Measurements from ENCODE around the gene MKRN2OS.

DNA sequence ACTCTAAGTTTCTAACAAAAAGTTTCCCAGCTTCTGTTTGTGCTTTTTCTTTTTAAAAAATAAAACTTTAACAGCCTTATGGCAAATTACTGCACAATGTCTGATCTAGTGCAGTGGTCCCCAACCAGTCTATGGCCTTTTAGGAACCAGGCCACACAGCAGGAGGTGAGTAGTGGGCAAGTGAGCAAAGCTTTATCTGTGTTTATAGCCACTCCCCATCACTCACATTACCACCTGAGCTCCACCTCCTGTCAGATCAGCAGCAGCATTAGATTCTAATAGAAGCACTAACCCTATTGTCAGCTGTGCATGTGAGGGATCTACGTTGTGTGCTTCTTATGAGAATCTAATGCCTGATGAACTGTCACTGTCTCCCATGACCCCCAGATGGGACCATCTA, 17.2 kb upstream of the MKRN2OS start:
- TF ChIP-seq YY1 (IDR thresholded peaks at IDR 0.05) (no peak), GABPA (IDR thresholded peaks at IDR 0.05 in 1 of 2, conservative IDR thresholded peaks at IDR 0.05 in 1 of 2) (no peak), RAD21 (IDR thresholded peaks at IDR 0.05) (no peak), RXRA (IDR thresholded peaks at IDR 0.05) (no peak), TAF1 (conservative IDR thresholded peaks at IDR 0.05) (no peak)
- TF ChIP-seq, protein P1, sequence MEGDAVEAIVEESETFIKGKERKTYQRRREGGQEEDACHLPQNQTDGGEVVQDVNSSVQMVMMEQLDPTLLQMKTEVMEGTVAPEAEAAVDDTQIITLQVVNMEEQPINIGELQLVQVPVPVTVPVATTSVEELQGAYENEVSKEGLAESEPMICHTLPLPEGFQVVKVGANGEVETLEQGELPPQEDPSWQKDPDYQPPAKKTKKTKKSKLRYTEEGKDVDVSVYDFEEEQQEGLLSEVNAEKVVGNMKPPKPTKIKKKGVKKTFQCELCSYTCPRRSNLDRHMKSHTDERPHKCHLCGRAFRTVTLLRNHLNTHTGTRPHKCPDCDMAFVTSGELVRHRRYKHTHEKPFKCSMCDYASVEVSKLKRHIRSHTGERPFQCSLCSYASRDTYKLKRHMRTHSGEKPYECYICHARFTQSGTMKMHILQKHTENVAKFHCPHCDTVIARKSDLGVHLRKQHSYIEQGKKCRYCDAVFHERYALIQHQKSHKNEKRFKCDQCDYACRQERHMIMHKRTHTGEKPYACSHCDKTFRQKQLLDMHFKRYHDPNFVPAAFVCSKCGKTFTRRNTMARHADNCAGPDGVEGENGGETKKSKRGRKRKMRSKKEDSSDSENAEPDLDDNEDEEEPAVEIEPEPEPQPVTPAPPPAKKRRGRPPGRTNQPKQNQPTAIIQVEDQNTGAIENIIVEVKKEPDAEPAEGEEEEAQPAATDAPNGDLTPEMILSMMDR (IDR thresholded peaks at IDR 0.05; ENCODE audit: low read depth, low read length, missing input control) = no peak
- TF ChIP-seq, protein P2, sequence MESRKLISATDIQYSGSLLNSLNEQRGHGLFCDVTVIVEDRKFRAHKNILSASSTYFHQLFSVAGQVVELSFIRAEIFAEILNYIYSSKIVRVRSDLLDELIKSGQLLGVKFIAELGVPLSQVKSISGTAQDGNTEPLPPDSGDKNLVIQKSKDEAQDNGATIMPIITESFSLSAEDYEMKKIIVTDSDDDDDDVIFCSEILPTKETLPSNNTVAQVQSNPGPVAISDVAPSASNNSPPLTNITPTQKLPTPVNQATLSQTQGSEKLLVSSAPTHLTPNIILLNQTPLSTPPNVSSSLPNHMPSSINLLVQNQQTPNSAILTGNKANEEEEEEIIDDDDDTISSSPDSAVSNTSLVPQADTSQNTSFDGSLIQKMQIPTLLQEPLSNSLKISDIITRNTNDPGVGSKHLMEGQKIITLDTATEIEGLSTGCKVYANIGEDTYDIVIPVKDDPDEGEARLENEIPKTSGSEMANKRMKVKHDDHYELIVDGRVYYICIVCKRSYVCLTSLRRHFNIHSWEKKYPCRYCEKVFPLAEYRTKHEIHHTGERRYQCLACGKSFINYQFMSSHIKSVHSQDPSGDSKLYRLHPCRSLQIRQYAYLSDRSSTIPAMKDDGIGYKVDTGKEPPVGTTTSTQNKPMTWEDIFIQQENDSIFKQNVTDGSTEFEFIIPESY (IDR thresholded peaks at IDR 0.05) = no peak

Data from liver (tissue), 3 donors.